PC-9 (cell line): ENCODE results near the gene NAT9. TPM values are rescaled to one million over a fixed set of nuclear protein-coding genes. Genes with fewer than 3 reads are reported as not detected.

ENCODE experiments used
- BruUV-seq: library from RNA; stranded (reverse); fragments of 400-500 nt; replicated peaks from 2 replicates; lab custom pipeline; 2021; lab: Mats Ljungman, UMichigan
- CTCF ChIA-PET: fragments of 300-600 bp; sonication (Branson Sonifier 250); formaldehyde crosslinking; loops from one replicate; lab custom pipeline; 2022; ENCODE audit warnings: antibody characterized with exemption; lab: Charles Lee
- POLR2A ChIA-PET: fragments of 300-600 bp; sonication (Branson Sonifier 250); formaldehyde crosslinking; loops from one replicate; lab custom pipeline; 2022; ENCODE audit warnings: antibody characterized with exemption; ENCODE audit not compliant: unreplicated experiment; lab: Charles Lee
- DNase-seq, 2 experiments: peaks; one replicate each; pipeline versions ENCODE4 v3.0.0 to v3.0.0-alpha.2; 2015 to 2022; ENCODE audit warnings: mixed read lengths in 1 of 2
- H2AFZ ChIP-seq: fragments of 200-600 bp; sonication (generic); 2 replicates; pipeline ENCODE4 v1.8.1; 2017; ENCODE audit warnings: antibody characterized with exemption
- H3F3A ChIP-seq: fragments of 200-600 bp; sonication (generic); 2 replicates; pipeline ENCODE4 v1.8.1; 2017; ENCODE audit warnings: antibody characterized with exemption, mild to moderate bottlenecking, low read depth; ENCODE audit not compliant: insufficient read depth
- H3K27ac ChIP-seq: fragments of 200-600 bp; sonication (generic); 2 replicates; pipeline ENCODE4 v1.6.1; 2016; ENCODE audit warnings: mixed run types
- H3K27me3 ChIP-seq: fragments of 200-600 bp; sonication (generic); 2 replicates; pipeline ENCODE4 v1.6.1; 2016; ENCODE audit warnings: low read depth, mixed run types; ENCODE audit not compliant: insufficient read depth
- H3K36me3 ChIP-seq: fragments of 200-600 bp; sonication (generic); 2 replicates; pipeline ENCODE4 v1.6.1; 2016; ENCODE audit warnings: low read depth, mixed run types
- H3K4me1 ChIP-seq: fragments of 200-600 bp; sonication (generic); replicated peaks from 2 replicates; pipeline ENCODE4 v1.6.1; 2016; ENCODE audit warnings: mixed run types; ENCODE audit not compliant: insufficient read depth
- H3K4me2 ChIP-seq: fragments of 200-600 bp; sonication (generic); 2 replicates; pipeline ENCODE4 v1.6.1; 2017; ENCODE audit warnings: mixed run types
- H3K4me3 ChIP-seq: fragments of 200-600 bp; sonication (generic); 2 replicates; pipeline ENCODE4 v1.6.1; 2016; ENCODE audit warnings: mixed run types
- H3K79me2 ChIP-seq: fragments of 200-600 bp; sonication (generic); 2 replicates; pipeline ENCODE4 v1.6.1; 2017; ENCODE audit warnings: low read depth, mixed run types
- H3K9me2 ChIP-seq: fragments of 200-600 bp; sonication (generic); 2 replicates; pipeline ENCODE4 v1.8.1; 2017; ENCODE audit warnings: mild to moderate bottlenecking; ENCODE audit not compliant: insufficient read depth
- H3K9me3 ChIP-seq: fragments of 200-600 bp; sonication (generic); 2 replicates; pipeline ENCODE4 v1.8.1; 2016; ENCODE audit warnings: low read depth; ENCODE audit not compliant: insufficient read depth
- H4K20me1 ChIP-seq: fragments of 200-600 bp; sonication (generic); 2 replicates; pipeline ENCODE4 v1.8.1; 2017; ENCODE audit not compliant: insufficient read depth
- EZH2 ChIP-seq: fragments of 200-600 bp; sonication (generic); IDR thresholded peaks from 2 replicates; pipeline ENCODE4 v1.8.0; 2017; ENCODE audit warnings: antibody characterized with exemption, low read depth
- intact Hi-C: fragments of 100-400 bp; cut with micrococcal nuclease; formaldehyde crosslinking; loops from one replicate; pipeline ENCODE4 v1.10.0; 2022; ENCODE audit not compliant: unreplicated experiment
- total RNA-seq: library from RNA; stranded (reverse); gene quantifications from 2 replicates; pipeline ENCODE4 v1.2.3, GENCODE V29; 2021
- TF ChIP-seq, protein P1 (sequence below): fragments of 200-600 bp; sonication (generic); conservative IDR thresholded peaks from 2 replicates; pipeline ENCODE4 v1.6.1; 2017; ENCODE audit warnings: mixed run types, antibody characterized with exemption, mild to moderate bottlenecking, moderate library complexity

Gene NAT9
- total RNA-seq, 1 experiment from 2014 or later, result 31.5 TPM

DNA sequence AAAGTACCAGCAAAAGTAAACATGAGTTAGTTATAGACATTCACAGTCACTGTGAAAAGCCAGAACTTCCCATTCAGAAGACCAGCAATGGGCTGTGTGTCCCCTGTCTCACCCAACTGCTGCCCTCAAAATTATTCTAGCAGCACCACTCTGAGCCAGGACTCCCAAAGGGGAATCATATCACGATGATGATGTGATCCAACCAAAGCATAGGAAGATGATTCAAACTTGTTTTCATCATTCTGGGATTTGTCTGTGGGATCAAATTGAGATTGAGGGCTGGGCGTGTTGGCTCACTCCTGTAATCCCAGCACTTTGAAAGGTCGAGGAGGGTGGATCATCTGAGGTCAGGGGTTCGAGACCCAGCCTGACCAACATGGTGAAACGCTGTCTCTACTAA is 6.4 kb upstream of the NAT9 start:
- TF ChIP-seq EZH2, result no peak
- TF ChIP-seq, protein P1, sequence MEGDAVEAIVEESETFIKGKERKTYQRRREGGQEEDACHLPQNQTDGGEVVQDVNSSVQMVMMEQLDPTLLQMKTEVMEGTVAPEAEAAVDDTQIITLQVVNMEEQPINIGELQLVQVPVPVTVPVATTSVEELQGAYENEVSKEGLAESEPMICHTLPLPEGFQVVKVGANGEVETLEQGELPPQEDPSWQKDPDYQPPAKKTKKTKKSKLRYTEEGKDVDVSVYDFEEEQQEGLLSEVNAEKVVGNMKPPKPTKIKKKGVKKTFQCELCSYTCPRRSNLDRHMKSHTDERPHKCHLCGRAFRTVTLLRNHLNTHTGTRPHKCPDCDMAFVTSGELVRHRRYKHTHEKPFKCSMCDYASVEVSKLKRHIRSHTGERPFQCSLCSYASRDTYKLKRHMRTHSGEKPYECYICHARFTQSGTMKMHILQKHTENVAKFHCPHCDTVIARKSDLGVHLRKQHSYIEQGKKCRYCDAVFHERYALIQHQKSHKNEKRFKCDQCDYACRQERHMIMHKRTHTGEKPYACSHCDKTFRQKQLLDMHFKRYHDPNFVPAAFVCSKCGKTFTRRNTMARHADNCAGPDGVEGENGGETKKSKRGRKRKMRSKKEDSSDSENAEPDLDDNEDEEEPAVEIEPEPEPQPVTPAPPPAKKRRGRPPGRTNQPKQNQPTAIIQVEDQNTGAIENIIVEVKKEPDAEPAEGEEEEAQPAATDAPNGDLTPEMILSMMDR, result no peak
- H3K9me2 ChIP-seq, result no peaks in the 10 kb centered on the region
- H3K9me3 ChIP-seq, result no peaks in the 10 kb centered on the region
- POLR2A ChIA-PET, result no interaction called here
- no peaks in the 10 kb centered on the region for H3F3A ChIP-seq
- no TSS peak for BruUV-seq
- no peak overlapping the region for H2AFZ ChIP-seq
- no peaks in the 10 kb centered on the region for H4K20me1 ChIP-seq
- H3K27ac ChIP-seq, result no peak overlapping the region
- H3K27me3 ChIP-seq, result no peaks in the 10 kb centered on the region
- intact Hi-C loops, result loop anchor here (5.0 kb wide), 1 partner anchor 40 kb away; no protein-coding TSS in a partner anchor
- CTCF ChIA-PET, result no interaction called here
- DNase-seq, result no peak
- no peak overlapping the region for H3K4me3 ChIP-seq
- peaks cover under 1% of the 10 kb centered on the region; the same call in 1 of the 2 replicates for H3K4me1 ChIP-seq
- no peaks in the 10 kb centered on the region for H3K36me3 ChIP-seq
- no peaks in the 10 kb centered on the region for H3K79me2 ChIP-seq
- no peak overlapping the region for H3K4me2 ChIP-seq

DNA sequence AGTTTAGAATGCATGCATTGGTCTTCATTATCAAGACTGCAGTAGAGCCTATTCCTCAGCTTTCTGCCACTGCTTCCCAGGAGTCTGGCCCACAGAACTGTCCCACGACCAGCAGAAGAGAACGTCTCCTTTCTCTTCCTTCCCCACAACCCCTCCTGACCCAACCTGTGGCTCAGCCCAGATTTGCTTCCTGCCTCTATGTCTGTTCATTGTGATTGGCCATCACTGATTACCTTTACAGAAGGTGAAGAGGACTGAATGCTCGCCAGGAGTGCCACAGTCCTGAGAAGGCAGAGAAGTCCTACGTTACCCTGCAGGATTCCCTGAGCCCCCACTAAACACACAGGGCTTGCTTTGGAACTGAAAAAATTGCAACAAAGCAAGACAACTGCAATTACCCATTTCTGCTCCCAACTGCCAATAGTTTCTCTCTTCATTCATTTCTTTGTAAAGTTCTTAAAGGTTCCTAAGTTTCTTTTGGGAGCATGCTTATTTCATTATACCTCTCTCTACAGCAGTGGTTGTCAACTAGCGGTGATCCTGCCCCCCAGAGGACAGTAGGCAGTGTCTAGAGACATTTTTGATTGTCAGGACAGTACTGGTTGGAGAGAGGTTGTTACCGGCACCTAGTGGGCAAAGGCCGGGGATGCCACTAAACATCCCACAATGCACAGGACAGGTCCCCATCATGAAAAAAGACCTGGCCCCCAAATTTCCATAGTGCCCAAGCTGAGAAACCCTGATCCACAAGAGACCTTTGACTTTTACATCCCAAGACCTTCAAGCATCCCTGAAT is 4.5 kb upstream of the NAT9 start:
- BruUV-seq, result no TSS peak
- Histone ChIP-seq H3K4me3 (no peak overlapping the region), H3K79me2 (peaks cover 14% of the 10 kb centered on the region), H4K20me1 (no peaks in the 10 kb centered on the region), H3F3A (no peaks in the 10 kb centered on the region), H3K27ac (no peak overlapping the region), H3K4me1 (peaks cover 8% of the 10 kb centered on the region; the same call in 1 of the 2 replicates), H3K9me3 (no peaks in the 10 kb centered on the region), H3K4me2 (no peak overlapping the region), H3K36me3 (no peaks in the 10 kb centered on the region), H3K9me2 (no peaks in the 10 kb centered on the region), H3K27me3 (no peaks in the 10 kb centered on the region), H2AFZ (no peak overlapping the region)
- ChIA-PET POLR2A (no interaction called here), CTCF (no interaction called here)
- TF ChIP-seq EZH2, result no peak
- TF ChIP-seq, protein P1, result peak; percentile 38; the same call in 1 of the 2 replicates
- peak; percentile 19 to 34 for DNase-seq
- intact Hi-C loops, result loop anchor here (5.0 kb wide), 1 partner anchor 38 kb away; no protein-coding TSS in a partner anchor

DNA sequence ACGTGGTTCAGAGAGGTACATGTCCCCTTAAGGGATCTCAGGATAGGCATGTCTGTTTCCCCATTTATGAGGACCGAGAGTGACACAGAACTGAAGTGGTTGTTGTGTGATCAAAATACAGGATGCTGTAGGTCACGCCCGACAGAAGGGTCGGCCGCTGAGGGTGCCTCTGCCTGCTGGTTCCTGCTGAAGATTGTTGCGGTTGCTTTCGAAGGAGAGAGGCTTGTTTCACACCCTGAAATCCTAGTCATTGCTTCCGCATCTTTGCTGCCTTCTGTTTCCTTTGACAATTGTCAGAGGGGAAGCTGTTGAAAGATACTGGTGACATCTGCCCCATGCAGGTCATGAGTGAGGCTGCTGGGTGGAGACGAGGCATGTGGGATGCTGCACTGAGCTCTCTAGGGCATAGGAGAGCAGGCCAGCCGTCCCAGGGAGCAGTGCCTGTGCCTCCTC is 3.8 kb upstream of the NAT9 start:
- CTCF ChIA-PET, result no interaction called here
- intact Hi-C loops, result loop anchor here (5.0 to 10.0 kb wide), 2 partner anchors 38 to 175 kb away; no protein-coding TSS in a partner anchor

More for the DNA sequence above, 3.8 kb upstream of the NAT9 start:
- POLR2A ChIA-PET, result no interaction called here
- no peak overlapping the region for H3K27ac ChIP-seq
- H3K4me3 ChIP-seq, result no peak overlapping the region
- no TSS peak for BruUV-seq
- no peaks in the 10 kb centered on the region for H3K9me2 ChIP-seq
- peaks cover 21% of the 10 kb centered on the region for H3K79me2 ChIP-seq
- H3K9me3 ChIP-seq, result no peaks in the 10 kb centered on the region
- H4K20me1 ChIP-seq, result no peaks in the 10 kb centered on the region
- DNase-seq, result no peak
- no peaks in the 10 kb centered on the region for H3F3A ChIP-seq
- no peak overlapping the region for H3K4me2 ChIP-seq
- no peak overlapping the region for H2AFZ ChIP-seq
- H3K27me3 ChIP-seq, result no peaks in the 10 kb centered on the region
- TF ChIP-seq, protein P1, result no peak
- TF ChIP-seq EZH2, result no peak
- no peaks in the 10 kb centered on the region for H3K36me3 ChIP-seq
- H3K4me1 ChIP-seq, result peaks cover 13% of the 10 kb centered on the region
